Smooth muscle cell (in vitro differentiated cells): ENCODE data around the gene ZFPM1. TPM values are rescaled to one million over a fixed set of nuclear protein-coding genes. Genes with fewer than 3 reads are reported as not detected.

Source experiments
- DNase-seq: peaks from one replicate; lab custom pipeline; 2025; ENCODE audit not compliant: unreplicated experiment; lab: John Stamatoyannopoulos, UW
- H2AFZ ChIP-seq: fragments of 200-600 bp; sonication (generic); 2 replicates; pipeline ENCODE4 v1.6.0; 2016; ENCODE audit warnings: antibody characterized with exemption, low read depth, mild to moderate bottlenecking
- H3F3A ChIP-seq: fragments of 200-600 bp; sonication (generic); 2 replicates; pipeline ENCODE4 v1.6.0; 2017; ENCODE audit warnings: antibody characterized with exemption, low read depth
- H3K27ac ChIP-seq: fragments of 200-600 bp; sonication (generic); 2 replicates; pipeline ENCODE4 v1.5.1; 2016; ENCODE audit warnings: low read depth, mild to moderate bottlenecking
- H3K27me3 ChIP-seq: fragments of 200-600 bp; sonication (generic); 2 replicates; pipeline ENCODE4 v1.6.1; 2016; ENCODE audit warnings: low read depth, mild to moderate bottlenecking
- H3K36me3 ChIP-seq: fragments of 200-600 bp; sonication (generic); 2 replicates; pipeline ENCODE4 v1.5.1; 2016; ENCODE audit warnings: low read depth
- H3K4me1 ChIP-seq: fragments of 200-600 bp; sonication (generic); 2 replicates; pipeline ENCODE4 v1.5.1; 2016; ENCODE audit warnings: low read depth
- H3K4me2 ChIP-seq: fragments of 200-600 bp; sonication (generic); 2 replicates; pipeline ENCODE4 v1.6.0; 2016; ENCODE audit warnings: mild to moderate bottlenecking
- H3K4me3 ChIP-seq: fragments of 200-600 bp; sonication (generic); 2 replicates; pipeline ENCODE4 v1.5.1; 2016; ENCODE audit warnings: mild to moderate bottlenecking
- H3K79me2 ChIP-seq: fragments of 200-600 bp; sonication (generic); 2 replicates; pipeline ENCODE4 v1.6.0; 2016; ENCODE audit warnings: low read depth, mild to moderate bottlenecking
- H3K9ac ChIP-seq: fragments of 200-600 bp; sonication (generic); 2 replicates; pipeline ENCODE4 v1.6.0; 2016; ENCODE audit warnings: low read depth
- H3K9me3 ChIP-seq: fragments of 200-600 bp; sonication (generic); replicated peaks from 2 replicates; pipeline ENCODE4 v1.5.1; 2016; ENCODE audit warnings: low read depth
- H4K20me1 ChIP-seq: fragments of 200-600 bp; sonication (generic); 2 replicates; pipeline ENCODE4 v1.6.0; 2016; ENCODE audit warnings: low read depth
- CTCF ChIP-seq: fragments of 200-600 bp; sonication (generic); IDR thresholded peaks from 2 replicates; pipeline ENCODE4 v1.5.1; 2017; ENCODE audit warnings: borderline replicate concordance, mild to moderate bottlenecking, antibody characterized with exemption; ENCODE audit not compliant: insufficient read depth, poor library complexity, severe bottlenecking
- WGBS: methylation state at CpG from one replicate; pipeline ENCODE4 v1.1.7; 2016; ENCODE audit warnings: low lambda C conversion rate; 5-methylcytosine and 5-hydroxymethylcytosine counted together
- polyA plus RNA-seq: library from polyadenylated mRNA; unstranded; fragments of >200 nt; fragmentation: Nextera tagmentation; extraction: Ambion mirVana; gene quantifications from 2 replicates; pipeline ENCODE4 v1.2.1, GENCODE V29; 2016
- total RNA-seq: library from RNA; depleted of rRNA; stranded (reverse); fragments of >200 nt; gene quantifications from 2 replicates; pipeline ENCODE4 v1.2.3, GENCODE V29; 2014

ZFPM1 gene
- total and polyA plus RNA-seq, 2 experiments from 2014 or later = 0.99 to 4.9 TPM

GRCh38 chr16:88545781-88546180 is 92.7 kb downstream of the ZFPM1 start:
- WGBS = 86% methylated on average over 7 of the region's 7 CpGs
- Histone ChIP-seq H3K27ac (no peak overlapping the region), H3F3A (no peaks in the 10 kb centered on the region), H3K27me3 (peaks cover 27% of the 10 kb centered on the region), H3K4me2 (no peak overlapping the region), H4K20me1 (no peaks in the 10 kb centered on the region), H3K9me3 (peaks cover 8% of the 10 kb centered on the region), H2AFZ (no peak overlapping the region), H3K79me2 (no peaks in the 10 kb centered on the region), H3K4me1 (no peaks in the 10 kb centered on the region), H3K9ac (no peak overlapping the region), H3K36me3 (no peaks in the 10 kb centered on the region), H3K4me3 (no peak overlapping the region)
- DNase-seq = no peak
- TF ChIP-seq CTCF = no peak

GRCh38 chr16:88548131-88548874 is 95.2 kb downstream of the ZFPM1 start:
- WGBS = 89% methylated on average over 13 of the region's 15 CpGs
- Histone ChIP-seq H3K9ac (no peak overlapping the region), H3K27me3 (peaks cover 27% of the 10 kb centered on the region), H3K4me1 (no peaks in the 10 kb centered on the region), H4K20me1 (no peaks in the 10 kb centered on the region), H3K36me3 (no peaks in the 10 kb centered on the region), H3K4me3 (no peak overlapping the region), H3K4me2 (no peak overlapping the region), H3K9me3 (peaks cover 8% of the 10 kb centered on the region), H3K27ac (no peak overlapping the region), H3F3A (no peaks in the 10 kb centered on the region), H2AFZ (no peak overlapping the region), H3K79me2 (no peaks in the 10 kb centered on the region)
- DNase-seq = no peak
- TF ChIP-seq CTCF = no peak

- Histone ChIP-seq H3K4me3 (no peak overlapping the region), H4K20me1 (no peaks in the 10 kb centered on the region), H2AFZ (no peak overlapping the region), H3K27me3 (peaks cover 27% of the 10 kb centered on the region), H3F3A (no peaks in the 10 kb centered on the region), H3K79me2 (no peaks in the 10 kb centered on the region), H3K27ac (no peak overlapping the region), H3K4me1 (no peaks in the 10 kb centered on the region), H3K4me2 (no peak overlapping the region), H3K36me3 (no peaks in the 10 kb centered on the region), H3K9ac (no peak overlapping the region), H3K9me3 (peaks cover 6% of the 10 kb centered on the region)
- no peak for TF ChIP-seq CTCF
- DNase-seq = no peak
- WGBS = 89% methylated on average over 13 of the region's 13 CpGs
These were observed 95.9 kb downstream of the ZFPM1 start for GRCh38 chr16:88548985-88549384.
